Parathyroid adenoma (tissue), 2 donors: ENCODE results near the gene ARMC5.

Experiments
- H2AFZ ChIP-seq: fragments of 300-600 bp; sonication (generic); one replicate; pipeline ENCODE4 v1.7.0; 2017; ENCODE audit warnings: antibody characterized with exemption, mild to moderate bottlenecking
- H3K27ac ChIP-seq: fragments of 300-600 bp; sonication (generic); one replicate; pipeline ENCODE4 v1.7.0; 2017
- H3K27me3 ChIP-seq: fragments of 300-600 bp; sonication (generic); one replicate; pipeline ENCODE4 v1.7.0; 2017; ENCODE audit warnings: low read length; ENCODE audit not compliant: control insufficient read depth, insufficient read depth
- H3K36me3 ChIP-seq: fragments of 300-600 bp; sonication (generic); one replicate; pipeline ENCODE4 v1.7.0; 2017; ENCODE audit warnings: low read length; ENCODE audit not compliant: control insufficient read depth, insufficient read depth
- H3K4me1 ChIP-seq: fragments of 300-600 bp; sonication (generic); one replicate; pipeline ENCODE4 v1.7.0; 2017; ENCODE audit warnings: control low read depth
- H3K4me2 ChIP-seq: fragments of 300-600 bp; sonication (generic); one replicate; pipeline ENCODE4 v1.7.0; 2017; ENCODE audit warnings: low read length
- H3K4me3 ChIP-seq: fragments of 300-600 bp; sonication (generic); one replicate; pipeline ENCODE4 v1.7.0; 2017; ENCODE audit warnings: low read depth, low read length
- H3K79me2 ChIP-seq: fragments of 300-600 bp; sonication (generic); one replicate; pipeline ENCODE4 v1.7.0; 2017; ENCODE audit warnings: control low read depth
- H3K9ac ChIP-seq: fragments of 300-600 bp; sonication (generic); one replicate; pipeline ENCODE4 v1.7.0; 2017; ENCODE audit warnings: mild to moderate bottlenecking
- H3K9me3 ChIP-seq: fragments of 300-600 bp; sonication (generic); one replicate; pipeline ENCODE4 v1.7.0; 2017; ENCODE audit warnings: low read length; ENCODE audit not compliant: control insufficient read depth
- CTCF ChIP-seq: fragments of 300-600 bp; sonication (generic); IDR thresholded peaks from one replicate; pipeline ENCODE4 v1.7.0; 2017; ENCODE audit warnings: antibody characterized with exemption, mild to moderate bottlenecking
- donor health status: primary hyperparathyroidism.

Gene ARMC5

GRCh38 chr16:31455601-31456314, 3.5 kb upstream of the ARMC5 start:
- peaks cover 45% of the 10 kb centered on the region for H3K4me1 ChIP-seq
- H3K79me2 ChIP-seq: peaks cover 25% of the 10 kb centered on the region
- no peak overlapping the region for H2AFZ ChIP-seq
- H3K4me2 ChIP-seq: peak overlapping the region; percentile 48
- H3K9ac ChIP-seq: no peak overlapping the region
- no peaks in the 10 kb centered on the region for H3K27me3 ChIP-seq
- TF ChIP-seq CTCF: peak; percentile 6
- H3K9me3 ChIP-seq: no peaks in the 10 kb centered on the region
- no peak overlapping the region for H3K27ac ChIP-seq
- no peaks in the 10 kb centered on the region for H3K36me3 ChIP-seq
- H3K4me3 ChIP-seq: no peak overlapping the region

- no peak overlapping the region for H3K27ac ChIP-seq
- H3K27me3 ChIP-seq: no peaks in the 10 kb centered on the region
- TF ChIP-seq CTCF: no peak
- H2AFZ ChIP-seq: no peak overlapping the region
- peak overlapping the region; percentile 88 for H3K4me3 ChIP-seq
- H3K4me2 ChIP-seq: peak overlapping the region; percentile 62
- H3K79me2 ChIP-seq: peaks cover 25% of the 10 kb centered on the region
- H3K36me3 ChIP-seq: no peaks in the 10 kb centered on the region
- H3K4me1 ChIP-seq: peaks cover 37% of the 10 kb centered on the region
- no peak overlapping the region for H3K9ac ChIP-seq
- no peaks in the 10 kb centered on the region for H3K9me3 ChIP-seq
Observed at GRCh38 chr16:31456988-31457360, 2.3 kb upstream of the ARMC5 start.

GRCh38 chr16:31458073-31458843, 1.0 kb upstream of the ARMC5 start:
- peak overlapping the region; percentile 88 for H3K4me3 ChIP-seq
- peak overlapping the region; percentile 62 for H3K4me2 ChIP-seq
- peaks cover 21% of the 10 kb centered on the region for H3K79me2 ChIP-seq
- H3K9me3 ChIP-seq: no peaks in the 10 kb centered on the region
- H3K9ac ChIP-seq: peak overlapping the region; percentile 46
- TF ChIP-seq CTCF: no peak
- H3K36me3 ChIP-seq: no peaks in the 10 kb centered on the region
- H3K27me3 ChIP-seq: no peaks in the 10 kb centered on the region
- peak overlapping the region; percentile 90 for H2AFZ ChIP-seq
- H3K27ac ChIP-seq: peak overlapping the region; percentile 98
- peaks cover 24% of the 10 kb centered on the region for H3K4me1 ChIP-seq

- H2AFZ ChIP-seq: peak overlapping the region; percentile 90
- peaks cover 17% of the 10 kb centered on the region for H3K4me1 ChIP-seq
- peak overlapping the region; percentile 98 for H3K27ac ChIP-seq
- H3K9ac ChIP-seq: peak overlapping the region; percentile 46
- no peak for TF ChIP-seq CTCF
- H3K27me3 ChIP-seq: no peaks in the 10 kb centered on the region
- peaks cover 14% of the 10 kb centered on the region for H3K79me2 ChIP-seq
- H3K4me3 ChIP-seq: peak overlapping the region; percentile 88
- H3K9me3 ChIP-seq: no peaks in the 10 kb centered on the region
- peak overlapping the region; percentile 89 for H3K4me2 ChIP-seq
- H3K36me3 ChIP-seq: no peaks in the 10 kb centered on the region
Observed at GRCh38 chr16:31459687-31460581, 633 bp downstream of the ARMC5 start.
